COLO829 (cell line): ENCODE data around the gene STARD3.
A peak's percentile ranks its signal among the peaks of the same experiment; 100 is the strongest.

Experiments
- DNase-seq: peaks from one replicate; pipeline ENCODE4 v3.0.0; 2012; ENCODE audit warnings: low spot score

The STARD3 gene

GRCh38 chr17:39604911-39605491 lies 31.9 kb upstream of the STARD3 start:
- DNase-seq: no peak

DNA sequence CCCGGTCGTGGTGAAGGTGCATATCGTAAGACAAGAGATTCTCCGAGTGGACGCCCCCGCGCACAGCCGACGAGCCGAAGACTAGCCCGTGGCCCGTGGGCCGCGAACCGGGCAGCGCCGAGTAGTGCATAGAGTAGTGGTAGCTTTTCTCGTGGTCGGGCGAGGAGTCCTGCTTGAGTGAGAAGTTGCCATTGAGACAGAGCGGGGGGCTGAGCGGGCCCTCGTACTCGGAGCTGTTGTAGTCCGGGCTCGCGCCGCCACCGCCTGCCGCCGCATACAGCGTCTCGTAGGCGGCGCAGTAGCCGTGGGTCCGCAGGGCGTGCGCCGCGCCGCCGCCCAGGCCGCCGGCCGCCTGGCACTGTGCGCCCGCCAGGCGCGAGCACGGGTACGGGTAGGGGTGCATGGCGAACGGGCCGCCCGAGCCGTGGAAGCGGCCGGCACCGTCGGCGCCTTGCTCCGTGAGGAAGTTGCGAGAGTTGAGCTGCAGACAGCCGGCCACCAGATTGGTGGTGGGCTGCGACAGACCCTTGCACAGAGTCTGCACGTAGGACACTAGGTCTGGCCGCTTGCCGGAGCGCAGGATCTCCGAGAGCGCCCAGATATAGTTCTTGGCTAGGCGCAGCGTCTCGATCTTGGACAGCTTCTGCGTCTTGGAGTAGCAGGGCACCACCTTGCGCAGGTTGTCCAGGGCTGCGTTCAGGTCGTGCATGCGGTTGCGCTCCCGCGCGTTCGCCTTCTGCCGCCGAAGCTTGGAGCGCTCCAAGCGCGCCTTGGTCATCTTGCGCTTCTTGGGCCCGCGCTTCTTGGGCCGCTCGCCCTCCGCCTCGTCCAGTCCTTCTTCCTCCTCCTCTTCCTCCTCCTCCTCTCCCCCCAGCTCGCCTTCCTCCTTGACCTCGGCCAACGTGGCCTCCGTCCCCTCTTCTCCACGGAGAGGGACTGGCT lies 31.2 kb upstream of the STARD3 start:
- no peak for DNase-seq

- DNase-seq: no peak
These were observed 30.4 kb upstream of the STARD3 start for GRCh38 chr17:39606434-39607056.

GRCh38 chr17:39607057-39607850 lies 29.7 kb upstream of the STARD3 start:
- no peak for DNase-seq

GRCh38 chr17:39607851-39608130 lies 29.2 kb upstream of the STARD3 start, which contains the start of gene NEUROD2:
Gene NEUROD2 (minus strand): TSS chr17:39607920. CDS start chr17:39606599, 1,321 bp downstream.
- no peak for DNase-seq

GRCh38 chr17:39608142-39608981 lies 28.6 kb upstream of the STARD3 start:
- DNase-seq: no peak

DNA sequence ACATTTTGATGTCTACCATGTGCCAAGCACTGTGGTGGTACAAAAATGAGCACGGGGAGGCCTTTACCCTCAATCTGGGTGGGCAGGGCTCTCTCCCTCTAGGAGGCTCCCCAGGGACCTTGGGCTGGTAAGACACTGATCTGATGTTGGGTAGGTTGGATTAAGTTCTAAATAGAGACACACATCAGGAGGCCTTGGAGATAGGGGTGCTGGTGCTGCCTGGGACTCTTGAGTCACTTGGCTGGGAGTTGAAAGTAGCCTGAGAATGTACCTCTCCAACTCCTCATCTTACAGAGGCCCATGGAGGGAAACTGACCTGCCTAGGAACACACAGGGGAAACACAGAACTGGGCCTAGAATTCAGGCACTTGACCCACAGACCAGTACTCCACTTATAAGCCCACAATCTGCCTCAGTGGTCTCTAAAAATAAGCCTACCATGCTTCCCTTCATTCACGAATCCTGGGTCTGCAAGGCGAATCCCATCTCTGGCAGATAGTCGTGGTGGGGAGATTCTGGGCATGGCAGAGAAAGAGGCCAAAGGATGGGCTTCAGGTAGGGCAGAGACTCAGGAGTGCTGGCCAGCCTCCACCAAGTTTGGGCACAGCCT lies 27.4 kb upstream of the STARD3 start:
- no peak for DNase-seq

GRCh38 chr17:39611401-39612112 lies 25.4 kb upstream of the STARD3 start:
- no peak for DNase-seq

DNA sequence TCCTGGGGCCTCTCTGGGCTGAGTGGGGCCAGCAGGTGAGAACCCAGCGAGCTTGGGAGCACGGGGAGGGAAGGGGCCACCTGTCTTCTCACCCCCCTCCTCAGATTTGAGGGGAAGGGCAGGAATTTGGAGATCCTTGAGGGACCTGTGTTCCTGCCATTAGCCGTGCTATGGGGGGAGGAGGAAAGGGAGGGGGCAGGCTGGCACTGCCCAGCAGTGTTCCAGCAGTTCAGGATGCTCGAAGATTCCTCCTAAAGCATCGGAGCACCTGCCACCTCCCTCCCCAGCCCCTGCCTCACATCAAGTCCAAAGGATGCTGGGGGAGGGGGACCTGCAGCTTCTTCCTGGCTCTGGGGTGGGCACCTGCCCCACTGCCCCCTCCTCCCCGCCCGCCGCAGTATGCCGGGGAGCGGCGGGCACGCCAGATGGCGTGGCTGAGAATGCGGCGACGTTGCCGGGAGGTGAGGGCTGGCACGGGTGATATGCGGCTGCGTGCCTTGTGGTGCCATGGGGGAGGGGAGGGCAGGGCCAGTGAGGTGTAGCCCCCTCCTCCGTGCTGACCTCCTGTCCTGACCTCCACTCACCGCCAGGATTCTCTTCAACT lies 24.6 kb upstream of the STARD3 start:
- DNase-seq: no peak

DNA sequence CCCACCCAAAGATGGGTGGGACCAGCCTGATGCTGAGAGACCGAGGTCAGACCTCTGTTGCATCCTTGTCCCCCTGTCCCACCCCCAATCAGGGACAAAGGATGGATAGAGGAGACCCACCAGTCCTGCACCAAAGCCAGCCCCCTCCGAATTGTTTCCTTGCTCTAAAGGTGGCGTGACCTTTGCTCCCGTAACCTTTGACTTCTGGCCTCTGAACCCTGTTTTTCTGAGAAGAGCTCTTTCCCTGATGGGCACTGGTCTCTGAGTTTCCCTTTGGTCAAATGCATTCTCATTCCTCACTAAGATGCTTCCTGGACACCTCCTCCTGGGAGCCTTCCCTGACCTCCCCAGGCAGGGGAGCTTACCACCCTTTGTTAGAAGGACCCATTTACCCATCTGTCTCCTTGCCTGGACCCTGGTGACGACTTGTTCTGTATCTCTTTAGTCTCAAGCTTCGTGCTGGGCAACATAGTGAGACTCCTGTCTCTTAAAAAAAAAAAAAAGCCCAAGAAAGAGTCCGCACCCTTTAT lies 23.9 kb upstream of the STARD3 start:
- no peak for DNase-seq

DNA sequence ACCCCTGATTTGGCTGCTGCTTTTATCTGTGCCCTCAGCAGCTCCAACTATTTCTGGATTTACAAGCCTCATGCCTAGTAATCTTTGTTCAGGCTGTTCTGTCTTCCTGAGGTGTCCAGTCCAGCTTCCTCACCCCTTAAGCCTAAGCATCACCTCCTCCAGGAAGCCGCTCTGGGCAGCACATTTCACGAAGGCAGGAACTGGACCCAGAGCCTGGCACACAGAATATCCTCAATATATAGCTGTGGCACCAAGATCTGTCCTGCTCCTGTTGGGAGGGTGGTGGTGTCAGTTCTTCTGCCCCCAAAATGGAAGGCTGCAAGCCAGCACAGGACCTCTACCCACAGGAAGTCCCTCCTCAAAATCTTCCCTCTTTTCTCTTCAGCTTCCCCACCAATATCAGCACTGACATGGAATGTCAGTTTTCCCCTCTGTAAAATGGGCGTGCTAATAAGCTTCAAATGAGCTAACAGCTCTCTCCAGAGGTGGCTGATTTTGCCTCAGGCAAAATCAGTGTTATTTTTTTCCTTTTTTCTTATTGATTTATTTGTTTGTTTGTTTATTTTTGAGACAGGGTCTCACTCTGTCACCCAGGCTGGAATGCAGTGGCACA lies 22.3 kb upstream of the STARD3 start:
- no peak for DNase-seq

DNA sequence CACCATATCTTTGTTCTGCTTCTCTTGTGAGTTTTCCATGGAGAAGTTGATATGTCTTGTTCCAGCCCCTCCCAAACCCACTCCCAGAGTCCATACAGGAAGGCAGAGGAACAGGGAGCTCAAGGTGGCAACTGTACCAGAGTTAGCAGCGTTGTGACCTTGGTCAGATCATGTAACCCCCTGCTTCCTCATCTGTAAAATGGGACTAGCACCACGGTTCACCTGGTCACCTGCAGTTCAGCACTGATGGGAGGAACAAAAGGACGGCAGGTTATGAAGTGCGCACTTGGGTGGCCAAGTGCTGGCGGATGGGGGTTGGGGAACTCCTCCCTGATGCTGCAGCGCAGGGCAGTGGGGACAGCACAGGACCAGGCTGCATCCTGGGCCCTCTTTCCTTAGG lies 21.5 kb upstream of the STARD3 start:
- DNase-seq: no peak

DNA sequence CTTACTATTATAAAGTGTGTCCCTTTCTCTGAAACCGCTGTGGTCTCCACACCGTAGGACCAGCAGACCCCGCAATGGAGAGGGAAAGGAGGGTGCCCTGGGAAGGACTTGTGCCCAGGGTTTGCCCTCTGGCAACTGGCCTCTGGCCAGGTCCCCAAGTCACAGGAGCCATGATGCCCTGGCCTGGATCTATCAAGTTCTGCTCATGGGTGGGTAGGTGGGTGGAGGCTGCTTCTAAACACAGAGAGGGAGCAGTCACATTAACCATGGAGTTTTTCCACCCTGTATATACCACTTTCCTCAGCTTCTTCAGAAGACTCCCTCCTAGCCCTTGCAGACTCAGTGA lies 19.9 kb upstream of the STARD3 start:
- DNase-seq: no peak

GRCh38 chr17:39617446-39618245 lies 19.3 kb upstream of the STARD3 start:
- peak; percentile 80 for DNase-seq

DNA sequence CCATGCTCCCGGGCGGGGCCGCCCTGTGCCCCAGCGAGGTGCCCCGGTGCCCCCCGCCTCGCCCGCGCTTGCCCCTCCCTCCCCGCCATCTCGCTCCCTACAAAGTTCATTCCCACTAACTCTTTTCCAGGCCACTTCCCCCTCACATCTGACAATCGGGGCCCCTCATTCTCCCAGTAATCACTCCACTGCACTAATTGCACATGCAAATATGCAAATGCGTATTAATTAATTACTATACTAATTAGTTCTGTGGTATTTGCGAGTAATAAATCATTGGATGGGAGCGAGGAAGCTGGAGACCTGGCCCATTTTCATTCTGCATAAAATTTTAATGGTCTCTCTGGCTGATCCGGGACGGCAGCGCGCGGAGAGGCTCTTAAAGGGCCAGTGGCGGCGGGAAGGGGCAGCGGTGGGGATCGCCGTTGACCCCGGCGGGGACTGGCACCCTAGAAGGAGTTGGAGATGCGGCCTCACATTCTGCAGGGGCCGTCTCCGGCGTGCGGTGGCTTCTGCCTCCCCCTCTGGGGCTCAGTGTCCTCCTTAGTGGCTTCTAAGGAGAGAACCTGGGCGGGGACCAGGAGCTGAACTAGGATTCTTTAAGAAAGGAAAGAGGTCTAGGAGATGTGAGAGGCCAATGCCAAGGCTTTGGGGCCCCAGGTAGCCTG lies 18.6 kb upstream of the STARD3 start:
- no peak for DNase-seq

DNA sequence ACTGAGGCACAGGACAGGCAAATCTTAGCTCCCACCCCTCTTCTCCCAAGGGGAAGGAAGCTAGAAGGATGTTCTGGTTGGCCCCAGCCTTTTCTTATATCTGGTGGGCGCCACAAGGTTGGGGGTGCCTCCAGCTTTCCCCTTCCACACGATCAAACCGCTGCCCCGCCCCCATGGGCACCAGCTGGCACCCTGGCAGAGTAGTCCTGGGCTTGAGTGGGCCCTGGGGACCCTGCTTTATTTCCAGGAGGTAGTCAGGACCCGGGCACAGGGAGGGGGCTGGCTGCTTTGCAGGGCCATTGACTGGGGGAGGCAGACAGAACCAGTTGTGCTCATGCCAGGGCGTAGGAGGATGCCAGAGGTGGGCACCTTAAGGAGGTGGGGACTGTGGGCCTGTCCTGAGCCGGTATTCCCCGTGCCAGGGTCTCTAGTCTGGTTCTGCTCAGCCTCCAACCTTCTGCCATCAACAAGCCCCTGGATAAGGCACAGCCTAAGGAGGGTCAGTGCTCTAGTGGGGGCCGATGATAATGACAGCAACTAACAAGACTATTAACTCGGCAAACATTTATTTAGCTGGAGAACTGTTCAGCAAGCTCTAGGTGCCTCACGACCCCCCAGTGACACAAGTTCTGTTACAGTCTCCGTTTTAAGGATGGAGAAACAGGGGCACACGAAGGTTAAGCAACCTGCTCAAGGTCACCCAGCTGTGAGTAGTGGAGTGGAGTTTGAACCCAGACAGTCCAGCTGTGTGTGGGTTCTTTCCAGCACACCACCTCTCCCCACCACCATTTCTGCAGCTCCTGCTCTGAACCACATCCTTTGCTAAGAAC lies 17.8 kb upstream of the STARD3 start:
- no peak for DNase-seq

GRCh38 chr17:39619786-39620101 lies 17.2 kb upstream of the STARD3 start:
- no peak for DNase-seq
